ENCODE data around the gene WDSUB1.

The WDSUB1 gene, protein sequence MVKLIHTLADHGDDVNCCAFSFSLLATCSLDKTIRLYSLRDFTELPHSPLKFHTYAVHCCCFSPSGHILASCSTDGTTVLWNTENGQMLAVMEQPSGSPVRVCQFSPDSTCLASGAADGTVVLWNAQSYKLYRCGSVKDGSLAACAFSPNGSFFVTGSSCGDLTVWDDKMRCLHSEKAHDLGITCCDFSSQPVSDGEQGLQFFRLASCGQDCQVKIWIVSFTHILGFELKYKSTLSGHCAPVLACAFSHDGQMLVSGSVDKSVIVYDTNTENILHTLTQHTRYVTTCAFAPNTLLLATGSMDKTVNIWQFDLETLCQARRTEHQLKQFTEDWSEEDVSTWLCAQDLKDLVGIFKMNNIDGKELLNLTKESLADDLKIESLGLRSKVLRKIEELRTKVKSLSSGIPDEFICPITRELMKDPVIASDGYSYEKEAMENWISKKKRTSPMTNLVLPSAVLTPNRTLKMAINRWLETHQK
- total RNA-seq, result 6.5 to 7.7 reads per million in 2 experiments

DNA sequence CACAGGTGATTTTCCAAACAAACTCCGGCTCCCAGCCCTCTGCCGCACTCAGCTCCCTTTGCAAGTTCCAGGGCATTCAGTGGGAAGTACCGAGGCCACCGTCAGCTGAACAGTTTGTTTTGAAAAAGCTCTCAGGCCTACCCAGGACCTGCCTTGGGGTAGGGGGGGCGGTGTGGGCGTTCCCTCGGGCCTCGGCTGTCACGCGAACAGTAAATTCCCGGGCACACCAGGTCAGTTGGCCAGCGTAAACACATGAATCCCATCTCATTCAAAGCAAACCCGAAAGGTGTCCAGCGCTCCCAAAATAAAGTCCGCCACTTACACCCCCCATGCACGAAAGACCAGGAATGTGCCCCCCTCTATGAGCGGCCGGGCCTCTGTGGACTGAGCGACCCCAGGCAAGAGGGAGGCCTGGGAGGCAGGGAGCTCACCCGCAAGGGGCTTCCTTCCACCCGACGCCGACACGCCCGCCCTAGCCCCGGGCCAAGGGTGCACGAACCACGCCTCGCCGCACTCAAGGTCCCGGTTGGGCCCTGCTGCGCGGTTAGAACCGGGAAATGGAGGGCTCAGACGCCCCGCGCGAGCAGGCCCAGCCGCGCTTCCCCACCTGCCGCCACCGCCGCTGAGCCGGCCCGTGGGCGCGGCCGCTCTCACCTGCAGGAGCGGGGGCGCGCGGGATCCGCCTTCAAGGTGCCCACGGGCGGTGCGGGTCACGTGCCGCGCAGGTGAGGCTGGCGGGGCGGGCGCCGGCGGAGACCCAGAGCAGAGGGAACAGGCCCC, at the start of gene WDSUB1:
TSS of gene WDSUB1 (minus strand) at position 775 of the 780 bp plus-strand sequence. CDS start 3,634 bp downstream, outside the sequence.
- DNase-seq (ENCODE audit: low read depth), result peak; percentile 3

DNA sequence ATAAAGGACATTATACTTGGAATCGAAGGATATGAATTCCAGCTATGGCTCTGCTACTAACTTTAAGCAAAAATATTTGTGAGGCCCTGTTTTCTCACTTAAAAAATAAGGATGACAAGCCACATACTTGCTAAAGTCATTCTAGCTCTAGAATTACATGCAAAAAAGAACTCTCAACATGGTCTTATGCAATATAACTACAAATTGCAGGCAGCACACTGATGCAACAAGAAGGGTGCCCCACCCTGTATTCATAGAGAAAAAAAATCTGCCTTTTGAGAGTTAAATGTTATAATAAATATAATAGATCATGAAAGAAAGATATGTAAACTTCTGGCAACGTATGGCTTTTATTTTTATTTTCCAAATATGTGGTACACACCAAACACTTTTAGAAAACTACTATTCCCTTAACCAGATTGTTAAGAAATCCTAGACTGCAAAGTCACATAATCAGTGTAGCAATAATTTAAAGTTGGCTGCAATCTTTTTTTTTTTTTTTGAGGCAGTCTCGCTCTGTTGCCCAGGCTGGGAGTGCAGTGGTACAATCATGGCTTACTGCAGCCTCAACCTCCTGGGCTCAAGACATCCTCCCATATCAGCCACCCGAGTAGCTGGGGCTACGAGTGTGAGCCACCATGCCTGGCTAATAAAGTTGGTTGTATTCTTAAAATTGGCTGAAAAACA, 40.2 kb upstream of the WDSUB1 start:
- no peak for DNase-seq (ENCODE audit: low read depth)

DNA sequence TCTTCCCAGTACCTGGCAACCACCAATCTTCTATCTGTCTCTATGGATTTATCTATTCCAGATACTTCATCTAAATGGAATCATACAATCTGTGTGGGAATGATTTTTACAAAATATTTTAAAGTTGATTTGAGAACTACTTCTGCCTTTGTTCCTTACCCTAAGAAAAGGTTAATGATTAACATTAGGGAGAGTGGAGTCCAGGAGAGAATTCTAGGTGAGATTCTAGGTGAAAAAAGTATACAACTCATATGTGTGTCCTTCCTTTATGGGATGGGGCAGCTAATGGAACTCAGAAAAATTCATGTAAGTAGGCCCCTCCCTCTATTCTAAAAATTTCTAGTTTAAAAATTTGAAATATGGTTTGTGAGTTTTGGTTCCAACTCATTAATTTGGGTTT, 35.9 kb upstream of the WDSUB1 start:
- no peak for DNase-seq (ENCODE audit: low read depth)

DNA sequence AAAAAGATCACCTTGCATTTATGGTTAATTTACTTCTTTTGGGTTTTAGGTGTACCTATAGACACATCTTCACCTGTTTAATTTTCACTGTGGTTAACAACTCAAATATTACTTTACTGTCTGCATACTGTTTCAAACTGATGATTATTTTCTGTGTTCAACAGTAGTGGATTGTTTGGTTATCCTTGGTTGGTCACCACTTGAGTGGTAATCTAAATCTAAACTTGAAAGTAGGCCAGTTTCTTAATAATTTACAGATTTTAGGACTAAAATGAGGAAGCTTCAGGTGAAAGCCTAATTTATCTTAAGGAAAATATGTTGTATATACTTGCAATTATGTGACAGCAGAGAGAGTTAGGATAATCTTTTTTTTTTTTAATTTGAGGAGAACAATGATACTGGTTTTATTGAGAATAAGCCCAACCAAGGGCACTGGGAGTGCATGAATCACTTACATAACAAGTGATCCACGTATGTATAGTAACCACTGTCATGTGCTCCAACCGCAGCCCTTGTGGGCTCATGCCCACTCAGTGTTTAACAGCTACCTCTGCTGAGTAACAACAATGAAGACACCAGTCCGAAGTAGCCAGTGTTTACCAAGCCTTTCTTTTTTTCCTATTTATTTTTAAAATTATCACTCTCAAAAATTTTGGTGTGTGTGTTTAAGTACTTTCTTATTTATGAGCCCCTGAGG, 31.0 kb upstream of the WDSUB1 start:
- DNase-seq (ENCODE audit: low read depth), result no peak

DNA sequence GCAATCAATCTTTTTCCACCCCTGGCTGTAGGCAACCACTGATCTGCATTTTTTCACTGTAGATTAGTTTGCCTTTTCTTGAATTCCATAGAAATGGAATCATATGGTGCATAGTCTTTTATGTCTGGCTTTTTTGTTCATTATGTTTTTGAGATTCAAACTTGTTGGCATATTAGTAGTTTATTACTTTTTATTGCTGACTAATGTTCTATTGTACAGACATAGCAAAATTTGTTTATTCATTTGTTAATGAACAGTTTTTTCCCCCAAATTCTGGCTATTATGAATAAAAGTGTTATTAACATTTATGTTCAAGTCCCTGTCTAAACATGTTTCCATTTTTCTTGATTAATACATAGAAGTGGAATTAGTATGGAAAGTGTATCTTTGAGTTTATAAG, 21.4 kb upstream of the WDSUB1 start:
- DNase-seq (ENCODE audit: low read depth), result no peak

DNA sequence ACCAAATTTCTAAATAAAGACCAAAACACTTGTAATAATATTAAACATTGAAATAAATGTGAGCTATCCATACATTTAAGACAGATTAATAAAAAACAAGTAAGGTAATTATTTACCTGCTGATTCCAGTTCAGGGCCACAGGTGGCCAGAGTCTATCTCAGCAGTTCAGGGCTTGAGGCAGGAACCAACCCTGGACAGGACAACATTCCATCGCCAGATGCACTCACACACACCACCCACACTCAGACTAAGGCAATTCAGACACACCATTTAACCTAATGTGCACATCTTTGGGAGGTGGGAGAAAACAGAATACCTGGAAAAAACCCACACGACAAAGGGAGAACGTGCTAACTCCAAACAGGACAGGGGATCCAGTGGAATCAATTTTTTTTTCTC, 14.1 kb upstream of the WDSUB1 start:
- no peak for DNase-seq (ENCODE audit: low read depth)

DNA sequence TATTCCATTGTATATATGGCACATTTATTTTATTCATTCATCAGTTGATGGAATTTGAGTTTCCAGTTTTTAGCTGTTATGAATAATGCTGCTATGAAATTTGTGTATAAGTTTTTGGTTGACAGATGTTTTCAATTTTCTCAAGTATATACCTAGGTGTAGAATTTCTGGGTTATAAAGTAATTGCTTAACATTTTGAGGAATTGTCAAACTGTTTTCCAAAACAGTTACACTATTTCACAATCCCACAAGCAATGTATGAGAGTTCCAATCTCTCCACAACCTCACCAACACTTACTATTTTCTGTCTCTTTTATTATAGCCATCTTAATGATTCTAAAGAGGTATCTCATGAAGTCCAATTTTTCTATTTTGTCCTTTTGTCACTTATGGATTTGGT, 12.5 kb upstream of the WDSUB1 start:
- DNase-seq (ENCODE audit: low read depth), result no peak

DNA sequence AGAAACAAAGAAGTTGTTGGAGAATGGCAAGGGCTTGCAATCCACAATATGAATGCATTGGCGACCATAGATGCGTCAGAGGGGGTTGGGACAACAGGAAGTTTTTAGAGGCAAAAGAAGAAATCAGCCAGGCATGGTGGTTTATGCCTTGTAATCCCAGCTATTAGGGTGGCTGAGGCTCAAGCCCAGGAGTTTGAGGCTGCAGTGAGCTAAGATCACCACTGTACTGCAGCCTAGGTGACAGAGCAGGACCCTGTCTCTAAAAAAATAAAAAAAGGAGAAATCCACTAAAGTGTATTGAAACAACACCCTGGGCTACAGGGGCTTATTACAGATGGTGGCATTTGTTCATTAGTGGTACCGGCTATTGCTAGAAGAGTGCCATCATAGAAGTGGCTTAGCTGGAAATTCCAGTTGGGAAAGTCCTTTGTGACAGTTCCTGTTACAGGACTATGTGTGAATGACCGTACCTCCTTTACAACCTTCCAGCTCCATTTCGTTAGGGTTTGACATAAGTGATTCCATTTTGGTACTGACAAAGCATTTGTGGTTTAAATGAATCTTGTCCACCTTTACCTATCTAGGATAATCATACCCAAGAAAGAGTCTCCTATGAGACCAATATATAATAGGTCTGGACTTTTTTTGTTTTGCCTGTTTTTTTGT, 10.7 kb upstream of the WDSUB1 start:
- no peak for DNase-seq (ENCODE audit: low read depth)

DNA sequence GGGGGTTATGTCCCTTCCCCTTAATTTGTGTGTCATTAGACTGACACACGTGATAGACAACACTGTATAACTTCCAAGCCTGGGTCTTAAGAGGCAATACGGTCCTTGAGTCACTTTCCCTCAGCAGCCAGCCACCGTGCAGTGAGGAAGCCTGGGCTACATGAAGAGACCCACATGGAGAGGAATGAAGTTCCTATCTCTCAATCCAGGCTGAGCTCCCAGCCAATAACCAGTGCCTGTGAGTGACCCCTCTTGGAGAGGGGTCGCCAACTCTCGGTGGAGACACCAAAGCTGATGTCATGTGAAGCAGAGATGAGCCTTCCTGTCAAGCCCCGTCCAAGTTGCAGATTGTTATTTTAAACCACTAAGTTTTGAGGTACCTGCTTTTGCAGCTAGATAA, 5.7 kb upstream of the WDSUB1 start:
- no peak for DNase-seq (ENCODE audit: low read depth)

DNA sequence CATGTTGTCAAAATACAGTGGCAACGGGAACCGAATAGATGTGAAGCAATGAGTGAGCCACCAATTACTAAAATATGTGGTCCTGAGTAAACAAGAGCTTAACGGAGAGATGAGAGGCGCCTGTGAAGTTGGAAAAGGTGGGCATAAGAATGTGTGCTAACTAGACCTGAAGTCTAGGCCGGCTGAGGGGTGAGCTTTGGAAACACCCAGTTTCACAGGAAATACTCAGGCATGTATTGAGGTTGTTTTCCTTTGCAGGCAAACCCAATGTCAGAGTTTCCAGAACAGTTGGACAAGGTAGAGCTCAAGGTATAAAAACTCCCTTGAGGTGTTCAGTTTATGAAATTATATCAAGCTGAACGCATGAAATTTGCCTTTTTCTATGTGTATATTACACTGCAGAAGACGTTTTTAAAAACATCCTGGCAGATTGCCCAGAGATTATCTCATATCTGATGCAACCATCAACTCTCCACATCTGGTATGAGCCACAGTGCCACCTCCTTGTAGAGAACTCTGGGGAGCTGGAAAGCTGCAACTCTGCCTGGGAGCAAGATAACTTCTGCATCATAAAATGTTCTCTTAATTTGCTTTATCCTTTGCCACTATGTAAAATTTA, 3.9 kb upstream of the WDSUB1 start:
- DNase-seq (ENCODE audit: low read depth), result no peak

DNA sequence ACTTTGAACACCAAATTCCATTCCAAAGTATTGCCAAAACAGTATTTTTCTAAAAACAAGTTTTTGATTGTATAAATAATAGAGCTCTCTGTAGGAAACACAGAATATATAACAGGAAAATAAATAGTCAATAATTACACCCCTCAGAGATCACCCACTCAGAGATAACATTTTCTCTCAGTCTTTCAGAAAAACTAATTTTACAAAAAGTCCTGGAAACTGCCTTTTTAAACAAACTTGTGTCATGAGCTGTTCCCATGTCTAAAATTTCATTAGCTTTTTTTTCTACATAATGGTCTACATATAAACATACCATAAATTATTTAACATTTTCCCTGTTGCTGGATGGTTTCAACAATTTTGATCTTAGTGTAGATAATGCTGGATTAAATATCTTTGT, 1.2 kb upstream of the WDSUB1 start:
- no peak for DNase-seq (ENCODE audit: low read depth)

DNA sequence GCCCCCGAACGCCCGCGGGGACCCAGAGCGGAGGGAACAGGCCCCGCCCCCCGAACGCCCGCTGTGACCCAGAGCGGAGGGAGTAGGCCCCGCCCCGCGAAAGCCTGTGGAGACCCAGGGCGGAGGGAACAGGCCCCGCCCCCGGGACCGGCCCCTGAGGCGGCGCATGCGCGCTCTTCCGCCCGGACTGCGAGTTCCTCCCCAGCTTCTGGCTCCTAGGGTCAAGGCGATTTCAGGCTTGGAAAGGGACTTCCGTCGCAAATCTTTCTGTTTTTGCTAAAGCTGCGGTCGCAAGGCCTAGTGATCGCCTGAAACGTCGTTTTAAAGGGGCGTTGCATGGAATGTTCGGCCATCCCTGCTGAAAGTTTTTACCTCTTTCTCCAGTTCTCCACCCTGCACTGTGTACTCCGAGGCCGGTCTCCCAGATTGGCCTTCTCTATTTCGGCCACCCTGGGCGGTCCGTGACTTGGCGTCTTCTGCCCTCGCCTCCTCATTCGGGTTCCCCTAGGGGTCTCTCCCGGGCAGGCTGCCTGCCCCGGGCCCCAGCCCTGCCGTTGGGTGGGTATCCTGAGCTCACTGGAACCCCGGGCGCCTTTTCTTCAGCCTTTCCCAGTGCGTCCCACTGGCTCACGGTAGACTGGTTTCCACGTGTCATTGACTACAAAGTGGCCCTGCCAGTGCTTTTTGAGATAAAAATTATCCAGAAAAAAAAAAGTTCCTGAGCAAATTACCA, 372 bp upstream of the WDSUB1 start:
- peak; percentile 97 for DNase-seq (ENCODE audit: low read depth)

DNA sequence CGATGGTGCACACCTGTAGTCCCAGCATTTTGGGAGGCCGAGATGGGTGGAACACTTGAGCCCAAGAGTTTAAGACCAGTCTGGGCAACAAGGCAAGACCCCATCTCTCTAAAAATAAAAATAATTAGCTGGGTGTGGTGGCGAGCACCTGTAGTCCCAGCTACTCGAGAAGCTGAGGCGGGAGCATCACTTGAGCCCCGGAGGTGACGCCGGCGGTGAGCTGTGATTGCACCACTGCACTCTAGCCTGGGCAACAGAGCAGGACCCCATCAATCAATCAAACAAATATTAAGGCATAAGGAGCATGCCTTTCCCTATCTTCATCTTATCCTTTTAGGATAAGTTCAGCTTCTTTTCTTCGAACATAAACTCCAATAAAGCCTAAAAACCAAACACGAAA, 1.1 kb downstream of the WDSUB1 start:
- DNase-seq (ENCODE audit: low read depth), result no peak

DNA sequence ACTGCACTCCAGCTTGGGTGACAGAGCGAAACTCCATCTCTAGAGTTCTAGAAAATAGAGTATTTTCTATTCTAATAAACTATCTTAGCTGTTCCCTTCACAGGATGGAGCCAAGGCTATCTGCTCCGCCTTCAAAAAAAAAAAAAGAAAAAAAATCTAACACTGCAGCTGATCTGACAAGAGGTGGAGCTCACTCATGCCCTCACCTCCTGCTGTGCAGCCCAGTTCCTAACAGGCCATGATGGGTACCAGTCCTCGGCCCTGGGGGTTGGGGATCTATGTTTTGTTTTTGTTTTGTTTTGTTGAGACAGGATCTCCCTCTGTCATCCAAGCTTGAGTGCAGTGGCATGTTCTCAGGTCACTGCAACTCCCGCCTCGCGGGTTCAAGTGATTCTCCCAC, 3.0 kb downstream of the WDSUB1 start:
- no peak for DNase-seq (ENCODE audit: low read depth)

DNA sequence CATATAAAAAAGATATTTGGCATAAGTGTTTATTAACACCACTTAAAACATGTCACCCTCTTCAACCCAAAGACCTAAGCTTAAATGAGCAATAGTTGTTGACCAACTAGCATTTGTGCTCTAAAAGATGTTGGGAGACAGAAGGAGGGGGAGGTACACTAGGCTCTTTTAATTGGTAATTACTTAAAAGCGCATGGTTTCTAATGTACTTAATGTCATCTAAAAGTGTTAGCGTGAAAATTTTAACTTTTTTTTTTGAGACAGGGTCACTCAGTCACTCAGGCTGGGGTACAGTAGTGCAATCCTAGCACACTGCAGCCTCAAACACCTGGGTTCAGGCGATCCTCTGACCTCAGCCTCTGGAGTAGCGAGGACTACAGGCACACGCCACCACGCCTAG, 5.5 kb downstream of the WDSUB1 start:
- DNase-seq (ENCODE audit: low read depth), result no peak

DNA sequence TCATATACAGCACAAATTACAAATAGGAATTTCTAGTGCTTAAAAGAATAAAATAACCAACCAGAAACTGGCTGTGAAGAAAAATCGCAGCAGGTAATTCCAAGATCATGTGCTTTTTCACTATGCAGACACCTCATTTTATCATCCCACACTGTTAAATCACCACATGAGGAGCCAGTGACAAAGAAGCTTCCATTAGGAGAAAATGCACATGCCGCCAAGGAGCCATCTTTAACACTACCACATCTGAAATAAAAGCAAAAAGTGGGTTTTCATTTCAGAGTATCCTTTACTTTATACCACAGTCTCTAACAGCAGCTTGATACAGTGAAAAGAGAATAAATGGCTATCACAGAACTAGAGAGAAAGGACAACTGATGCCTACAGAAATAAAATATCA, 6.8 kb downstream of the WDSUB1 start:
- DNase-seq (ENCODE audit: low read depth), result no peak

DNA sequence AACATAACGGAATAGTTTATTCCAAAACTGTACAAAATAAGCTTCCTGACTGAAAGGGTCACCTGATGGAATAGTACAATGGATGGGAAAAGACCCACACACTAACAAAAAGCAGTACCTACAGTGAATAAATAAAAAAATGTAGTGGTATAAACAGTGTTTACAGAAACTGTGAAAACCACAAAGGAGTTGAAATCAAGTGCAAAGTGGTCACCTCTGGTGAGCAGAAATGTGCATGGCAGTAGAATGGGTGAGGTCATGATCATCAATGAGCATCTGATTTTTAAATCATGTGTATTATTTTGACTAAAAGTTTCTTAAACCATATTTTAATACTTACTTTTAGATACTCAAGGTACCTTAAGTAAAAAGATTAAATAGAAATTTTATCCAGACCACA, 11.4 kb downstream of the WDSUB1 start:
- DNase-seq (ENCODE audit: low read depth), result no peak

DNA sequence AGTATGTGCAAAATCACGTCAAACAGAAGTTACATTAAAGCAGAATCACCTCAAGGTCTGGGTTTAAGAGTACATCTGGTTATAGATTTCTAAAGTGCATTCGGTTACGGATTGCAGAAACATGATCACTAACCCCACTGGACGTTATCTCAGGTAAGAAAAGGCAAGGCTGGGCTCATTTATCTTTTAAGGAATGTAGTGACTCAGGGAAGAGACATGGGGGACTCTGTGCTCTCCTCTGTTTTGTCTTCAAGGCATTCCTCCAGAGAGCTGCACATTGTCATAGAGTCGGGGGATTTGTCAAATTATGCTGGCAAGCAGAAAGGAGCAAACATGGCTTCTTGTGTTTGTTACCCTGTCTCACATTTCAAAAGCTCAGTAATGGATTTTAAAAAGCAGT, 14.3 kb downstream of the WDSUB1 start:
- DNase-seq (ENCODE audit: low read depth), result no peak

DNA sequence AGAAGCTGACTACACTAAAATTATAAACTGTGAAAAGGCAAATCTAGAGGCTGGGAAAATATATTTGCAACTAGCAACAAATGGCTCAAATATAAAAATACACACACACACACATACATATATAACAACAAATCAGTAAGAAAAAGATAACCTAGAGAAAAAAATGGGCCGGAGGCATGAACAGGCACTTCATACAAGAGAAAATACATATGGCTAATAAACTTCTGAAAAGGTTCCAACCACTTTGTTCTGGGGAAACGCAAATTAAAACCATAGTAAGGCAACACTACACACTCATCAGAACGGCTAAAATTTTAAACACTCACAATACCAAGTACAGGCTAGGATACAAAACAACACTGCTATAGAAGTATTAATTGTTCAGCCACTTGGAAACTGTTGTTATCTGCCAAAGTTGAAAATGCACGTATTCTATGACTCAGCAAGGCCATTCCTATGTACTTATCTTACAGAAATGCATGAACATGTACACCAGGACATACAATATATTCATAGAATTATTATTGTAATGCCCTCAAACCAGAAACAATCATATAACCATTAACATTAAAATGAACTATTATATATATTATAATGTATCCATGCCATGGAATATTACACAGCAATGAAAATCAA, 15.6 kb downstream of the WDSUB1 start:
- DNase-seq (ENCODE audit: low read depth), result no peak

DNA sequence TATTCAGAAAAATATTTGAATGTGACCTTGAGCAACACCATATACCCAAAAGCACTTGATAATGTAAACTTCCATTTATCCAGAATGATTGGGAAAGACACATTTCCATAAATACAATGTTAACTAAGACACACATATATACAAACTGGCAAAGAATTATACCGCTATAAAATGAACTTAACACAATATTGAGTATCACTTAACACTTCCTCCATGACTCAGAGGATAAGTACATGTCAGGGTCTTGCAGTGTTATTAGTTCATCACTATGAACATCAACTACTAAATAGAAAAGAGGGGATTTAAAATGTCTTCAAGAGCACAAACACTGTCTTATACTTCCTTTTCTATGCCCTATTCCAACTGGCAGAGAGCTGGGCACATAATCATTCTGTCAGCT, 18.6 kb downstream of the WDSUB1 start:
- no peak for DNase-seq (ENCODE audit: low read depth)
